ENCODE results near the gene SMIM1.
A peak's percentile ranks its signal among the peaks of the same experiment; 100 is the strongest.

The SMIM1 gene

GRCh38 chr1:3775490-3776230 is 3.1 kb downstream of the SMIM1 start:
- Histone ChIP-seq H3K4me3 (ENCODE audit: low read depth, low read length) (peak overlapping the region; percentile 30), H3K27ac (peak overlapping the region; percentile 46), H3K36me3 (peaks cover 24% of the 10 kb centered on the region), H3K9me3 (ENCODE audit: severe bottlenecking) (no peaks in the 10 kb centered on the region), H3K27me3 (ENCODE audit: insufficient read depth, low read depth, severe bottlenecking) (no peaks in the 10 kb centered on the region)
- TF ChIP-seq CTCF (IDR thresholded peaks at IDR 0.05; ENCODE audit: low read depth, low read length) = peak; percentile 79
- DNase-seq = peak; percentile 85

DNA sequence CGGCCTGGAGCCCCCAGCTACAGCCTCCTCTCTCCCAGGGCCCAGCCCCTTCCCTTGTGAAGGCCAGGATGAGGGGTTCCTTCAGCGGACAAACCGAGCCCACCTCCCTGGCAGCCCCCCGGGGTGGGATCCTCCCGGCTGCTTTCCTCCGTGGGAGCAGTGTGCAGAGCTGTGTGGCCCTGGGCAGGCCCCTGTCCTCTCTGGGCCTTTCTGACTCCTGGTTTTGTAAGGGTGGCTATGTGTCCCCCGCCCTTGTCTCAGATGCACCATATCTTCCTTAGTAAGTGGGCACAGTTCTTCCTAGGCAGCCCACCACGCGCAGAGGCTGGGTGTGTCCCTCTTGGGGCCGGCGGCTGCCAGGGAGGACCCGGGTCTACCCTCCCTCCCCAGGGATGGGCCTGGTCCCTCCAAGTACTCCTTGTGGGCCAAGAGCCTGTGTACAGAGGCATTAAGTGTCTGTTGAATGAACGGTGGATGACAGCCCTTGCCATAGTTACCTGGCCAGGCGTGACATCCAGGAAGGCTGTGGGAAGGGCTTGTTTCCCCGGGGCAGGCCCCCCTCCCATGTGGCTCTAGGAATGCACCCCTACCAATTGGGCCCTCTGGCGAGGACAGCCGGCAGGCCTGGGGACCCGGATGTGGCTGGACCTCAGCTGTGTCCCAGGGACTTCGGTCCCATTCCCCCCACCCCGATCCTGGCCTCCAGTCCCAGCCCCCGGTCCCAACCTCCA is 3.8 kb downstream of the SMIM1 start:
- Histone ChIP-seq H3K9me3 (ENCODE audit: severe bottlenecking) (no peaks in the 10 kb centered on the region), H3K36me3 (peaks cover 30% of the 10 kb centered on the region), H3K27ac (peak overlapping the region; percentile 46), H3K27me3 (ENCODE audit: insufficient read depth, low read depth, severe bottlenecking) (no peaks in the 10 kb centered on the region), H3K4me3 (ENCODE audit: low read depth, low read length) (no peak overlapping the region)
- no peak for DNase-seq
- TF ChIP-seq CTCF (IDR thresholded peaks at IDR 0.05; ENCODE audit: low read depth, low read length) = no peak

DNA sequence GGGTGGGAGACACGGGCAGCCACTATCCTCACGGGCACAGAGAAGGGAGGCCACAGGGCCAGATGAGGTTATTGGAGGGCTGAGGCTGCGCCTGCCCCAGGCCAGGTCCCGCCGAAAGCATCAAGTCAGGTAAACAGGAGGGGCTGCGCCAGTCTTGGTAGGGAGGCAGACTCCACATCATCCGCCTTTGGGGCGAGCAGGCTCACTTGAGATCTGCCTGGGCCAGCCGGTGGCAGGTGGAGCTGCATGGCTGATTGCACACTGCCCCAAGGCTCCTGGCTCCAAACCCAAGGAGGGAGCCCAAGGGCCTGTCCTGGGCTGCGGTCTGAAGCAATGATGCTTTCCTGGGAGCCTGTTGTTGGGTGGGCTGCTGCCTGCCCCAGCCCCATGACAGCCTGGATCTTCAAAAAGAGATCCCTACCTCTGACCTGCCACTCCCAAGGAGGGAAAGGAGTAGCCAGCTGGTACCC is 4.6 kb downstream of the SMIM1 start:
- no peak for DNase-seq
- Histone ChIP-seq H3K27ac (no peak overlapping the region), H3K9me3 (ENCODE audit: severe bottlenecking) (no peaks in the 10 kb centered on the region), H3K36me3 (peaks cover 37% of the 10 kb centered on the region), H3K4me3 (ENCODE audit: low read depth, low read length) (no peak overlapping the region), H3K27me3 (ENCODE audit: insufficient read depth, low read depth, severe bottlenecking) (no peaks in the 10 kb centered on the region)
- TF ChIP-seq CTCF (IDR thresholded peaks at IDR 0.05; ENCODE audit: low read depth, low read length) = no peak

DNA sequence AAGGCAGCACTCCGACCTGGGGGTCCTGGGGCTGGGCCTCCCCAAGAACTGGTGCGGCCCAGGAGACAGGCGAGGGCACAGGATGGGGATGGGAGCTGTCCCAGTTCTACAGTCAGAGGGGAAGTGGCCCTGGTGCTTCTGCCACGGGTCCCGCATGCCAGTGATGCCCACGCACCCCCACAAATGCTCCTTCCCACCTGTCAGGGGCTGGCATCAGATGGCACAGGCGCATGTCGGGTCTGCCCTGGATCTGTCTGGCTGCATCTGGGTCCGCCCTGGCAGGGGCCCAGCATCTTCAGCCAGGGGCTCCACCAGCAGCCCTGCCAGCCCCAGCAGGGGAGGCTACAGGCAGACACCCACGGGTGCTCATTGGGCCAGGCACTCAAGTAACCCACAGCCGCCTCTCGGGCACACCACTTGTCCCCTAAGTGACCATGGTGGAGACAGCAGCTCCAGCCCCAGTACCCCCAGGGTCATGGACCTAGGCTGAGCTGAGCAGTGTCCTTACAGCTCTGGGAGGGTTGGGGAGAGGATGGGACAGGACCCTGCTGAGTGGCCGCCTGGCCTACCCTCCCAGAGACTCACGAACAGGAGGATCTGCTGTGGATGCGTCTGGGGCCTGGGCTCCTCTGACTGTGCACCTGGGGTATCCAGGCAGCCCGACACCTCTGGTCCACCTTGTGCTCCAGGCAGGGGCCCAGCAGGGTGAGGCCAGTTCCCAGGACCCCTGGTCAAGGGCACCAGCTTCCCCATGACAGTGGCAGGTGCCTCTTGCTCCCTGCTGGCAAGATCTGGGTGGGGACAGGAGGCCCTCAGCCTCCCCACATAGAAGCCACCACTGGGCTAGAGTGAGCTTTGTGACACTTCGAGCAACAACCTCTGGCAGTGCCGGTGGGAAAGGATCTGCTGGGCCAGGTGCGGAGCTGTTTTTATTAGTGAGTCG is 5.4 kb downstream of the SMIM1 start:
- no peaks in the 10 kb centered on the region for H3K9me3 ChIP-seq (ENCODE audit: severe bottlenecking)
- no peak overlapping the region for H3K4me3 ChIP-seq (ENCODE audit: low read depth, low read length)
- no peak overlapping the region for H3K27ac ChIP-seq
- peaks cover 45% of the 10 kb centered on the region for H3K36me3 ChIP-seq
- TF ChIP-seq CTCF (IDR thresholded peaks at IDR 0.05; ENCODE audit: low read depth, low read length) = no peak
- no peak for DNase-seq
- no peaks in the 10 kb centered on the region for H3K27me3 ChIP-seq (ENCODE audit: insufficient read depth, low read depth, severe bottlenecking)

GRCh38 chr1:3778590-3779264 is 6.2 kb downstream of the SMIM1 start:
- Histone ChIP-seq H3K4me3 (ENCODE audit: low read depth, low read length) (no peak overlapping the region), H3K27me3 (ENCODE audit: insufficient read depth, low read depth, severe bottlenecking) (no peaks in the 10 kb centered on the region), H3K9me3 (ENCODE audit: severe bottlenecking) (no peaks in the 10 kb centered on the region), H3K27ac (no peak overlapping the region), H3K36me3 (peaks cover 51% of the 10 kb centered on the region)
- TF ChIP-seq CTCF (IDR thresholded peaks at IDR 0.05; ENCODE audit: low read depth, low read length) = no peak
- no peak for DNase-seq

Data from WERI-Rb-1 (cell line).